Stimulated activated memory B cell treated with anti-CD40 and anti-IgM and Interleukin-4, amounts not matched to agents 10 μg/mL and 1 μg/mL and 100 μg/mL, for 72 hours (primary cell): ENCODE measurements around the gene TBX5.
A peak's percentile ranks its signal among the peaks of the same experiment; 100 is the strongest.
"Not testable (repeated sequence)": the region's sequence is repeated elsewhere in the genome, so short reads cannot be mapped to it uniquely, and the experiment has no call there.

Source experiments
- ATAC-seq: fragments of 150-1000 bp; cut with Tn5 transposase; 2 replicates; pipeline ENCODE4 v1.10.0; 2021
- H3K27ac Mint-ChIP-seq: one replicate; pipeline ENCODE4 v1.8.0; 2022; ENCODE audit warnings: mild to moderate bottlenecking, mixed read lengths
- H3K27me3 Mint-ChIP-seq: one replicate; pipeline ENCODE4 v1.8.0; 2022; ENCODE audit warnings: mixed read lengths
- H3K36me3 Mint-ChIP-seq: one replicate; pipeline ENCODE4 v1.8.0; 2022; ENCODE audit warnings: mixed read lengths
- H3K4me1 Mint-ChIP-seq: one replicate; pipeline ENCODE4 v1.8.0; 2022; ENCODE audit warnings: mixed read lengths
- H3K4me3 Mint-ChIP-seq: one replicate; pipeline ENCODE4 v1.8.0; 2022; ENCODE audit warnings: mild to moderate bottlenecking, moderate library complexity, mixed read lengths
- H3K9me3 Mint-ChIP-seq: one replicate; pipeline ENCODE4 v1.8.0; 2022; ENCODE audit warnings: mixed read lengths

TBX5 gene

GRCh38 chr12:114384739-114385138 lies 21.2 kb downstream of the TBX5 start:
- Mint-ChIP-seq H3K4me3 (no peak overlapping the region), H3K36me3 (no peaks in the 10 kb centered on the region)
- ATAC-seq = no peak

GRCh38 chr12:114381177-114381576 lies 24.8 kb downstream of the TBX5 start:
- no peak for ATAC-seq
- H3K36me3 Mint-ChIP-seq = no peaks in the 10 kb centered on the region
- no peak overlapping the region for H3K27ac Mint-ChIP-seq
- peaks cover 32% of the 10 kb centered on the region for H3K27me3 Mint-ChIP-seq
- H3K4me3 Mint-ChIP-seq = no peak overlapping the region
- peaks cover 2% of the 10 kb centered on the region for H3K9me3 Mint-ChIP-seq
- H3K4me1 Mint-ChIP-seq = no peaks in the 10 kb centered on the region

More at GRCh38 chr12:114384739-114385138, 21.2 kb downstream of the TBX5 start:
- H3K27ac Mint-ChIP-seq = no peak overlapping the region
- H3K4me1 Mint-ChIP-seq = no peaks in the 10 kb centered on the region
- H3K9me3 Mint-ChIP-seq = peaks cover 2% of the 10 kb centered on the region
- H3K27me3 Mint-ChIP-seq = peaks cover 29% of the 10 kb centered on the region

- Mint-ChIP-seq H3K4me1 (peaks cover 6% of the 10 kb centered on the region), H3K27me3 (peaks cover 11% of the 10 kb centered on the region), H3K9me3 (peaks cover 3% of the 10 kb centered on the region), H3K4me3 (no peak overlapping the region), H3K27ac (no peak overlapping the region), H3K36me3 (no peaks in the 10 kb centered on the region)
- no peak for ATAC-seq
These were observed 34.2 kb downstream of the TBX5 start for GRCh38 chr12:114371733-114372132.

GRCh38 chr12:114371250-114371649 lies 34.7 kb downstream of the TBX5 start:
- H3K9me3 Mint-ChIP-seq = peaks cover 3% of the 10 kb centered on the region
- no peak for ATAC-seq
- H3K4me3 Mint-ChIP-seq = no peak overlapping the region
- peaks cover 11% of the 10 kb centered on the region for H3K27me3 Mint-ChIP-seq
- H3K4me1 Mint-ChIP-seq = peaks cover 6% of the 10 kb centered on the region
- H3K36me3 Mint-ChIP-seq = no peaks in the 10 kb centered on the region
- H3K27ac Mint-ChIP-seq = no peak overlapping the region

- H3K4me3 Mint-ChIP-seq = no peak overlapping the region
These were observed 37.1 kb downstream of the TBX5 start for GRCh38 chr12:114368685-114369452.

GRCh38 chr12:114361992-114362391 lies 44.0 kb downstream of the TBX5 start:
- Mint-ChIP-seq H3K36me3 (no peaks in the 10 kb centered on the region), H3K4me1 (no peaks in the 10 kb centered on the region), H3K4me3 (no peak overlapping the region), H3K27ac (no peak overlapping the region), H3K9me3 (peaks cover 9% of the 10 kb centered on the region), H3K27me3 (no peaks in the 10 kb centered on the region)
- no peak for ATAC-seq

More at GRCh38 chr12:114368685-114369452, 37.1 kb downstream of the TBX5 start:
- ATAC-seq = no peak
- Mint-ChIP-seq H3K9me3 (peaks cover 3% of the 10 kb centered on the region), H3K4me1 (peaks cover 1% of the 10 kb centered on the region), H3K27ac (no peak overlapping the region), H3K27me3 (peaks cover 11% of the 10 kb centered on the region), H3K36me3 (no peaks in the 10 kb centered on the region)

GRCh38 chr12:114361545-114361944 lies 44.4 kb downstream of the TBX5 start:
- Mint-ChIP-seq H3K9me3 (peaks cover 7% of the 10 kb centered on the region), H3K4me1 (no peaks in the 10 kb centered on the region), H3K27ac (no peak overlapping the region), H3K27me3 (no peaks in the 10 kb centered on the region), H3K4me3 (no peak overlapping the region), H3K36me3 (no peaks in the 10 kb centered on the region)
- no peak for ATAC-seq

GRCh38 chr12:114360485-114360884 lies 45.5 kb downstream of the TBX5 start:
- no peak for ATAC-seq
- H3K36me3 Mint-ChIP-seq = no peaks in the 10 kb centered on the region
- peaks cover 7% of the 10 kb centered on the region for H3K9me3 Mint-ChIP-seq
- H3K4me1 Mint-ChIP-seq = no peaks in the 10 kb centered on the region
- no peak overlapping the region for H3K4me3 Mint-ChIP-seq
- no peak overlapping the region for H3K27ac Mint-ChIP-seq
- H3K27me3 Mint-ChIP-seq = peaks cover 5% of the 10 kb centered on the region

GRCh38 chr12:114355389-114356088 lies 50.4 kb downstream of the TBX5 start:
- H3K9me3 Mint-ChIP-seq = peaks cover 6% of the 10 kb centered on the region
- H3K4me3 Mint-ChIP-seq = no peak overlapping the region
- peak; percentile 12 for ATAC-seq
- H3K36me3 Mint-ChIP-seq = no peaks in the 10 kb centered on the region
- no peak overlapping the region for H3K27ac Mint-ChIP-seq
- H3K27me3 Mint-ChIP-seq = peaks cover 8% of the 10 kb centered on the region
- no peaks in the 10 kb centered on the region for H3K4me1 Mint-ChIP-seq

- not testable (repeated sequence) for H3K4me1 Mint-ChIP-seq, H3K27ac Mint-ChIP-seq, ATAC-seq, H3K36me3 Mint-ChIP-seq, H3K4me3 Mint-ChIP-seq, H3K9me3 Mint-ChIP-seq, H3K27me3 Mint-ChIP-seq
These were observed 56.7 kb downstream of the TBX5 start for GRCh38 chr12:114349239-114349638.

- H3K36me3 Mint-ChIP-seq = no peaks in the 10 kb centered on the region
- no peaks in the 10 kb centered on the region for H3K4me1 Mint-ChIP-seq
- no peak overlapping the region for H3K4me3 Mint-ChIP-seq
- ATAC-seq = no peak
- H3K9me3 Mint-ChIP-seq = no peaks in the 10 kb centered on the region
- no peaks in the 10 kb centered on the region for H3K27me3 Mint-ChIP-seq
- H3K27ac Mint-ChIP-seq = no peak overlapping the region
These were observed 58.1 kb downstream of the TBX5 start for GRCh38 chr12:114347861-114348260.

GRCh38 chr12:114344831-114345230 lies 61.1 kb downstream of the TBX5 start:
- Mint-ChIP-seq H3K27me3 (no peaks in the 10 kb centered on the region), H3K9me3 (peaks cover 3% of the 10 kb centered on the region), H3K4me1 (no peaks in the 10 kb centered on the region), H3K36me3 (no peaks in the 10 kb centered on the region), H3K4me3 (no peak overlapping the region), H3K27ac (no peak overlapping the region)
- no peak for ATAC-seq

GRCh38 chr12:114344303-114344663 lies 61.7 kb downstream of the TBX5 start:
- Mint-ChIP-seq H3K36me3 (no peaks in the 10 kb centered on the region), H3K27me3 (no peaks in the 10 kb centered on the region), H3K9me3 (peaks cover 3% of the 10 kb centered on the region), H3K4me3 (no peak overlapping the region), H3K27ac (no peak overlapping the region), H3K4me1 (no peaks in the 10 kb centered on the region)
- no peak for ATAC-seq

- Mint-ChIP-seq H3K27ac (no peak overlapping the region), H3K9me3 (peaks cover 3% of the 10 kb centered on the region), H3K27me3 (no peaks in the 10 kb centered on the region), H3K4me1 (no peaks in the 10 kb centered on the region), H3K36me3 (no peaks in the 10 kb centered on the region), H3K4me3 (no peak overlapping the region)
- no peak for ATAC-seq
These were observed 62.2 kb downstream of the TBX5 start for GRCh38 chr12:114343585-114344302.

- H3K4me1 Mint-ChIP-seq = no peaks in the 10 kb centered on the region
- H3K36me3 Mint-ChIP-seq = no peaks in the 10 kb centered on the region
- no peak overlapping the region for H3K4me3 Mint-ChIP-seq
- no peak overlapping the region for H3K27ac Mint-ChIP-seq
- H3K9me3 Mint-ChIP-seq = peaks cover 3% of the 10 kb centered on the region
- no peak for ATAC-seq
- H3K27me3 Mint-ChIP-seq = no peaks in the 10 kb centered on the region
These were observed 63.3 kb downstream of the TBX5 start for GRCh38 chr12:114342656-114343055.
